Ishikawa (cell line): ENCODE measurements around the gene OLFML1.

ENCODE experiments used
- CEBPB ChIP-seq: IDR thresholded peaks from 2 replicates; pipeline ENCODE4 v1.6.1; 2012
- CREB1 ChIP-seq: IDR thresholded peaks from 2 replicates; pipeline ENCODE4 v1.6.1; 2012; ENCODE audit warnings: low read depth
- EGR1 ChIP-seq: IDR thresholded peaks from 2 replicates; pipeline ENCODE4 v1.6.1; 2012
- EP300 ChIP-seq: IDR thresholded peaks from 2 replicates; pipeline ENCODE4 v1.6.1; 2012; ENCODE audit warnings: borderline replicate concordance
- FOXM1 ChIP-seq: IDR thresholded peaks from 2 replicates; pipeline ENCODE4 v1.6.1; 2012; ENCODE audit warnings: low read depth, borderline replicate concordance
- NFIC ChIP-seq: IDR thresholded peaks from 2 replicates; pipeline ENCODE4 v1.6.1; 2012
- RAD21 ChIP-seq: IDR thresholded peaks from 2 replicates; pipeline ENCODE4 v1.6.1; 2012; ENCODE audit warnings: low read depth
- TAF1 ChIP-seq: IDR thresholded peaks from 2 replicates; pipeline ENCODE4 v1.6.1; 2012; ENCODE audit warnings: low read depth, mild to moderate bottlenecking
- TCF12 ChIP-seq: IDR thresholded peaks from 2 replicates; pipeline ENCODE4 v1.6.1; 2012; ENCODE audit warnings: low read depth
- TEAD4 ChIP-seq: IDR thresholded peaks from 2 replicates; pipeline ENCODE4 v1.6.1; 2012
- USF1 ChIP-seq: IDR thresholded peaks from 2 replicates; pipeline ENCODE4 v1.6.1; 2012
- YY1 ChIP-seq: IDR thresholded peaks from 2 replicates; pipeline ENCODE4 v1.6.1; 2012; ENCODE audit warnings: low read depth
- ZBTB7A ChIP-seq: IDR thresholded peaks from 2 replicates; pipeline ENCODE4 v1.6.1; 2012; ENCODE audit warnings: low read depth
- TF ChIP-seq, protein P1 (sequence below): IDR thresholded peaks from 2 replicates; pipeline ENCODE4 v1.6.1; 2012
- TF ChIP-seq, protein P2 (sequence below): IDR thresholded peaks from 2 replicates; pipeline ENCODE4 v1.6.1; 2012; ENCODE audit warnings: low read depth, mild to moderate bottlenecking

The OLFML1 gene

DNA sequence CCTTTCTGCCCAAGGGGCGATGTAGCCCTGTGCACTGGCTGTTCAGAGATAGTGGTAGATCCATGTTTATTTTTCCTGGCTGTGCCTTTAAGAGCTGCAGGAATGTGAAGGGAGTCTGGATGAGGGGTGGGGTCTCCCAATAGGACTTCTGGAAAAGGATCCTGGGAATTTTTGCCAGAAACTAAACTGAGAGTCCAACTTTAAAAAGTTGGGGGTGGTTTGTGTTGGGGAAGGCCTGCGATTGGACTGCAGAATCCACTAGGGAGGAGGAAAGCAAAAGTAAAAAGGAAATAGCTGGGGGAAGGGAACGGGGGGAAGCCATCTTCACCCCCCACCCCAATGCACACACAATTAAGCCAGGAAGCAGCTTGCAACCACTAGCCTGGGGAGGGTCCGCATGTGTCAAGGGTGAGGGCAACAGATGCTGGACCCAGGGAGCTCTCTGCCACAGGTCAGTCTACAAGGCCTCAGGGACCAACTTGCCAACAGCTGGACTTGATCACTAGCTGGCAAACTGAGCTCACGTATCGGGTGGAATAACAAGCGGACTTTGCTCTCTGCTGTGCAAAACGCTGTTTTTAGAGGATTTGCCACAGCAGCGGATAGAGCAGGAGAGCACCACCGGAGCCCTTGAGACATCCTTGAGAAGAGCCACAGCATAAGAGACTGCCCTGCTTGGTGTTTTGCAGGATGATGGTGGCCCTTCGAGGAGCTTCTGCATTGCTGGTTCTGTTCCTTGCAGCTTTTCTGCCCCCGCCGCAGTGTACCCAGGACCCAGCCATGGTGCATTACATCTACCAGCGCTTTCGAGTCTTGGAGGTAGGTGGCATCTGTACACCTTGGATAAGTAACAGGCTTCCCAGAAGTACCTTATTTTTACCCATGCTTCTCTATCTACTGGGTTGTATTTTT lies at the start of gene OLFML1:
Gene OLFML1, plus strand, starts transcription at position 321 of the 912 bp plus-strand sequence. Its CDS starts 370 bp downstream, at position 691.
- TF ChIP-seq, protein P1, sequence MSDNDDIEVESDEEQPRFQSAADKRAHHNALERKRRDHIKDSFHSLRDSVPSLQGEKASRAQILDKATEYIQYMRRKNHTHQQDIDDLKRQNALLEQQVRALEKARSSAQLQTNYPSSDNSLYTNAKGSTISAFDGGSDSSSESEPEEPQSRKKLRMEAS = no peak
- no peak for TF ChIP-seq CREB1
- TF ChIP-seq, protein P2, sequence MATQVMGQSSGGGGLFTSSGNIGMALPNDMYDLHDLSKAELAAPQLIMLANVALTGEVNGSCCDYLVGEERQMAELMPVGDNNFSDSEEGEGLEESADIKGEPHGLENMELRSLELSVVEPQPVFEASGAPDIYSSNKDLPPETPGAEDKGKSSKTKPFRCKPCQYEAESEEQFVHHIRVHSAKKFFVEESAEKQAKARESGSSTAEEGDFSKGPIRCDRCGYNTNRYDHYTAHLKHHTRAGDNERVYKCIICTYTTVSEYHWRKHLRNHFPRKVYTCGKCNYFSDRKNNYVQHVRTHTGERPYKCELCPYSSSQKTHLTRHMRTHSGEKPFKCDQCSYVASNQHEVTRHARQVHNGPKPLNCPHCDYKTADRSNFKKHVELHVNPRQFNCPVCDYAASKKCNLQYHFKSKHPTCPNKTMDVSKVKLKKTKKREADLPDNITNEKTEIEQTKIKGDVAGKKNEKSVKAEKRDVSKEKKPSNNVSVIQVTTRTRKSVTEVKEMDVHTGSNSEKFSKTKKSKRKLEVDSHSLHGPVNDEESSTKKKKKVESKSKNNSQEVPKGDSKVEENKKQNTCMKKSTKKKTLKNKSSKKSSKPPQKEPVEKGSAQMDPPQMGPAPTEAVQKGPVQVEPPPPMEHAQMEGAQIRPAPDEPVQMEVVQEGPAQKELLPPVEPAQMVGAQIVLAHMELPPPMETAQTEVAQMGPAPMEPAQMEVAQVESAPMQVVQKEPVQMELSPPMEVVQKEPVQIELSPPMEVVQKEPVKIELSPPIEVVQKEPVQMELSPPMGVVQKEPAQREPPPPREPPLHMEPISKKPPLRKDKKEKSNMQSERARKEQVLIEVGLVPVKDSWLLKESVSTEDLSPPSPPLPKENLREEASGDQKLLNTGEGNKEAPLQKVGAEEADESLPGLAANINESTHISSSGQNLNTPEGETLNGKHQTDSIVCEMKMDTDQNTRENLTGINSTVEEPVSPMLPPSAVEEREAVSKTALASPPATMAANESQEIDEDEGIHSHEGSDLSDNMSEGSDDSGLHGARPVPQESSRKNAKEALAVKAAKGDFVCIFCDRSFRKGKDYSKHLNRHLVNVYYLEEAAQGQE = no peak

DNA sequence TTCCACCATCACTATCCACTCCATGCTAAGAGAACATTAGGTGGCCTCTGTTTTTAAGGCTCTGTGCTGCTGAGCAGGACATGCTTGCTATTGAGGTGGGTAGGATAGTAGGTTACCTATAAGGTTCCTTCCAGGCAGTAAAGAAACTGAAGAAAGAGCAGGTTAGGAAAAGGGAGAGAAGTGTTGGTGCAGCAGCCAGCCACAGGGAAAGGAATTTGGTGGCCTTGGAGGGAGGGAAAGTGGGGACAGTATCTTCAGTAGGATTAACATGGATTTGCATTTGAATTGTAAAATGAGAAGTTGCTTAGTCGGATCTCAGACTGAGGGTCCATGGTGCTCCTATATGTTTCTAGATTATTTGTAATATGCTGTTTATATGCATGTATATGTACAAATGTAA lies 49.2 kb upstream of the OLFML1 start:
- TF ChIP-seq TCF12 = no peak
- no peak for TF ChIP-seq ZBTB7A
- TF ChIP-seq NFIC = no peak
- TF ChIP-seq RAD21 = no peak
- TF ChIP-seq CREB1 = no peak
- TF ChIP-seq, protein P2 = no peak
- no peak for TF ChIP-seq YY1
- no peak for TF ChIP-seq TAF1
- TF ChIP-seq FOXM1 = no peak
- no peak for TF ChIP-seq CEBPB
- TF ChIP-seq EGR1 = no peak
- TF ChIP-seq, protein P1 = no peak
- no peak for TF ChIP-seq EP300
- TF ChIP-seq USF1 = no peak
- TF ChIP-seq TEAD4 = no peak

DNA sequence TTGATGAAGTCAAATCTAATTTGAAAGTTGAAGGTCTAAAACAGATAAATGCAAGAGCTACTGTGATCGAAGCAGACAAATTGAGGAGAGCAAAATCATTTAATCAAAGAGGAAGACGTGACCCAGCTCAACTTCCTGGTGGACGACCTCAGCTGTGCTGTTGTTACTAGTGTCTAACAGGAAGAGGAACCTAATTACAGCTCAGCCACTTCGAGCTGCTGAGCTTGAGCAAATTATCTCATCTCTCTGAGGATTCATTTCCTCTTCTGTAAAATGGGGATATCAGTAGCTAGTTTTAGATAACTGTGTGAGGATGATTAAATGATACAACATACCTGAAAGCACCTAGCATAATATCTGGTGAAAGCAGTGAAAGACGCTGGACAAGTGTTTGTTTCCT lies 48.6 kb upstream of the OLFML1 start:
- TF ChIP-seq ZBTB7A (no peak), YY1 (no peak)

GRCh38 chr11:7437696-7438095 lies 47.6 kb upstream of the OLFML1 start:
- TF ChIP-seq YY1 (no peak), CEBPB (no peak), CREB1 (no peak), RAD21 (no peak), USF1 (no peak), NFIC (no peak), FOXM1 (no peak), ZBTB7A (no peak), TEAD4 (no peak), TCF12 (no peak), TAF1 (no peak), EP300 (no peak), EGR1 (no peak)
- TF ChIP-seq, protein P2 = no peak
- TF ChIP-seq, protein P1 = no peak
